ENCODE results near the gene ZNF506.

DNA sequence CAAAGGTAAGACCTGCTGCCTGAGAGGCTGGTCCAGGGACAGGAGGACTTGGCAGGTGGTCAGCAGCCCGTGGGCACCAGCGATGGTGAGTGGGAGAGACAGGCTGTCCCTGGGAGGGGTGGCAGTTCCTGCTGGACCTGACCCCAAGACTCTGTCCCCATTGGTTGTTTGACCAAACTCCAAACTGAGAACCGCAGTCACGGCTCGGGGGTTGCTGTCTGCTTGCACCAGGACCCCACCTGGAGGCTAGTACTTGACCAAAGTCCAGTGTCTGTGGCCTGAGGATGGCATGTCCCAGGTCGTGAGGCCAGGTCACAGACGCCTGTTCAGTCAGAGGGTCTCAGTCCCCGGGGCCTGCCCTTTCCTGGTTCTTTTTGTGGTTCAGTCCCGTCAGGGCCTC is 78.8 kb downstream of the ZNF506 start:
- TF ChIP-seq CTCF (IDR thresholded peaks at IDR 0.05) (no peak), EP300 (IDR thresholded peaks at IDR 0.05) (no peak)
